ENCODE measurements around the gene TRIM72.

Gene TRIM72

DNA sequence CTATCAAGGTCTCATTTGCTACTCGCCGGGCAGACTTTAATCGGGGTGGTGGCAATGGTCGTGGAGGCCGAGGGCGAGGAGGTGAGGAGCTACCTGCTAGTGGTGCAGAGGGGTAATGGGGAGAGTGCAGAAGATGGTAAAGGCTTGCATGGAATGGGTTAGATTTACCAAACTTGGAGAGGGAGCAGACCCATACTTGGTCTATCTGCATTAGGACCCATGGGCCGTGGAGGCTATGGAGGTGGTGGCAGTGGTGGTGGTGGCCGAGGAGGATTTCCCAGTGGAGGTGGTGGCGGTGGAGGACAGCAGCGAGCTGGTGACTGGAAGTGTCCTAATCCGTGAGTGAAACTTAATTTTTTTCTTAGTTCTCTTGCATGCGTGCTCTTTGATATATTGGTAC is 23.9 kb upstream of the TRIM72 start:
- H3K36me3 ChIP-seq (ENCODE audit: insufficient read depth), result peaks cover 62% of the 10 kb centered on the region
- H2AFZ ChIP-seq (ENCODE audit: low read depth), result no peak overlapping the region
- peaks cover 54% of the 10 kb centered on the region; the same call in 1 of the 2 replicates for H3K79me2 ChIP-seq (ENCODE audit: insufficient read depth, low read depth)
- peaks cover 18% of the 10 kb centered on the region; the same call in 1 of the 2 replicates for H4K20me1 ChIP-seq (ENCODE audit: insufficient read depth)
- no peaks in the 10 kb centered on the region for H3K27me3 ChIP-seq (ENCODE audit: insufficient read depth, low read depth)
- H3K4me3 ChIP-seq (IDR thresholded peaks at IDR 0.05; ENCODE audit: insufficient read depth, low read depth, low read length), result no peak overlapping the region
- no peak overlapping the region for H3K4me2 ChIP-seq
- peaks cover 30% of the 10 kb centered on the region for H3K4me1 ChIP-seq (ENCODE audit: low read depth, poor library complexity, severe bottlenecking)
- no peak overlapping the region for H3K9ac ChIP-seq
- H3K27ac ChIP-seq, result no peak overlapping the region
- no peak for TF ChIP-seq CTCF (conservative IDR thresholded peaks at IDR 0.05; ENCODE audit: low read depth, low read length)

GRCh38 chr16:31190818-31191444 is 23.0 kb upstream of the TRIM72 start:
- no peak overlapping the region for H3K27ac ChIP-seq
- no peak overlapping the region for H3K4me3 ChIP-seq (IDR thresholded peaks at IDR 0.05; ENCODE audit: insufficient read depth, low read depth, low read length)
- no peak overlapping the region for H3K9ac ChIP-seq
- H4K20me1 ChIP-seq (ENCODE audit: insufficient read depth), result peaks cover 13% of the 10 kb centered on the region; the same call in 1 of the 2 replicates
- H3K36me3 ChIP-seq (ENCODE audit: insufficient read depth), result peaks cover 53% of the 10 kb centered on the region
- H3K4me2 ChIP-seq, result no peak overlapping the region
- TF ChIP-seq CTCF (conservative IDR thresholded peaks at IDR 0.05; ENCODE audit: low read depth, low read length), result no peak
- H3K4me1 ChIP-seq (ENCODE audit: low read depth, poor library complexity, severe bottlenecking), result peaks cover 21% of the 10 kb centered on the region
- no peak overlapping the region for H2AFZ ChIP-seq (ENCODE audit: low read depth)
- peaks cover 46% of the 10 kb centered on the region; the same call in 1 of the 2 replicates for H3K79me2 ChIP-seq (ENCODE audit: insufficient read depth, low read depth)
- no peaks in the 10 kb centered on the region for H3K27me3 ChIP-seq (ENCODE audit: insufficient read depth, low read depth)

DNA sequence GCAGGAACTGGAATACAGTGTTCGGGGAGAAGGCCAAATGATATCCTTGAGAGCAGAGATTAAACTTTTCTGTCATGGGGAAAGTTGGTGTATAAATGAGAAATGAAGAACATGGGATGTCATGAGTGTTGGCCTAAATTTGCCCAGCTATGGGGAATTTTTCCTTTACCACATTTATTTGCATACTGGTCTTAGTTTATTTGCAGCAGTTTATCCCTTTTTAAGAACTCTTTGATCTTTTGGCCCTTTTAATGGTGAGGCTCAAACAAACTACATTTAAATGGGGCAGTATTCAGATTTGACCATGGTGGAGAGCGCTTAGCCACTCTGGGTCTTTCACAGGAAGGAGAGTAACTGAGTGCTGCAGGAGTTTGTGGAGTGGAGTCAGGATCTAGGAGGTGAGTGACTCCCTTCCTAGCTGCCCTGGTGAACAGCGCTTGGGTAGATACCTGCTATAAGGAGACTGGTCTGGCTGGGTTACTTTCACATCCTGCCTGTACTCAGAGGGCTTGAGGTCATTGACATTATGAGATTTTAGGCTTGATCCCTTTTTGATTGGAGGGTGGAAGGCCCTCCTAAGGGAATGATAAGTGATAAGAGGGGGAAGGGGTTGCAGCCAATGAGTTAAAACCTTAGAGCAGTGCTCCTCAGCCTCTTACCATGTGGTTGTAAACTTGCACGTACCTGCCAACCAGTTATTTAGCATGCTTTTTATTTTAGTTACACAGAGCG is 22.1 kb upstream of the TRIM72 start:
- no peak for TF ChIP-seq CTCF (conservative IDR thresholded peaks at IDR 0.05; ENCODE audit: low read depth, low read length)
- H3K9ac ChIP-seq, result no peak overlapping the region
- no peak overlapping the region for H2AFZ ChIP-seq (ENCODE audit: low read depth)
- H3K4me2 ChIP-seq, result no peak overlapping the region
- no peak overlapping the region for H3K27ac ChIP-seq
- H3K27me3 ChIP-seq (ENCODE audit: insufficient read depth, low read depth), result no peaks in the 10 kb centered on the region
- H3K79me2 ChIP-seq (ENCODE audit: insufficient read depth, low read depth), result peaks cover 36% of the 10 kb centered on the region; the same call in 1 of the 2 replicates
- H3K36me3 ChIP-seq (ENCODE audit: insufficient read depth), result peaks cover 44% of the 10 kb centered on the region
- no peak overlapping the region for H3K4me3 ChIP-seq (IDR thresholded peaks at IDR 0.05; ENCODE audit: insufficient read depth, low read depth, low read length)
- H4K20me1 ChIP-seq (ENCODE audit: insufficient read depth), result peaks cover 10% of the 10 kb centered on the region; the same call in 1 of the 2 replicates
- H3K4me1 ChIP-seq (ENCODE audit: low read depth, poor library complexity, severe bottlenecking), result peaks cover 20% of the 10 kb centered on the region

DNA sequence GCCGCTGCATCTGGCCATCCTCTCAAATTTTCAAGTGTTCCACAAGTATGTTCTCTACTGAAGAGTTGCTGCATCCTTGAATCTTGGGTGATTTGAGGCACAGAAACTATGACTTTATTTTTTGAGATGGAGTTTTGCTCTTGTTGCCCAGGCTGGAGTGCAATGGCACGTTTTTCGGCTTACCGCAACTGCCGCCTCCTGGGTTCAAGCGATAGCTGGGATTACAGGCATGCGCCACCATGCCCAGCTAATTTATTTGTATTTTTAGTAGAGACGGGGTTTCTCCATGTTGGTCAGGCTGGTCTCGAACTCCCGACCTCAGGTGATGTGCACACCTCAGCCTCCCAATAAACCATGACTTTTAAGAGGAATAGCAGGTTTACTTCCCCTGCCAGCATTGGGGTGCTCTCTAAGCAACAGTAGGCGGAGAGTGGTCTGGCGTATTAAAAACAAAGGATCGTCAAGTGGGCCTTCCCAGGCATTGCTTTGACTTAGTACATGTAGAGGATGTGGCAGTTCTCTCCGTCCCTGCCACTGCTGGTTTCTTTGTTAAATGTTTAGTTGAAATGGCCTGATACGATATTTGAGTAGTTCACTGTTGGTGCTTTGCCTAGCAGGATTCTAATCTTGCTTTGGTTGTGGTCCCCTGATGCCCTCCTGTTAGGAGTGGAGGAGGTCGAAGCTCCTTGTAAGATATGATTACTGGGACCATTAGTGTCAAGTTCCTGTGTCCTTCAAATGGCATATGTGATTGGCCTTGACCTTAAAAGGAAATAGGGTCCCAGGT is 20.9 kb upstream of the TRIM72 start:
- TF ChIP-seq CTCF (conservative IDR thresholded peaks at IDR 0.05; ENCODE audit: low read depth, low read length), result no peak
- Histone ChIP-seq H3K9ac (no peak overlapping the region), H3K79me2 (ENCODE audit: insufficient read depth, low read depth) (peaks cover 25% of the 10 kb centered on the region; the same call in 1 of the 2 replicates), H3K4me1 (ENCODE audit: low read depth, poor library complexity, severe bottlenecking) (peaks cover 10% of the 10 kb centered on the region), H2AFZ (ENCODE audit: low read depth) (no peak overlapping the region), H3K4me3 (IDR thresholded peaks at IDR 0.05; ENCODE audit: insufficient read depth, low read depth, low read length) (no peak overlapping the region), H3K36me3 (ENCODE audit: insufficient read depth) (peaks cover 32% of the 10 kb centered on the region), H3K4me2 (no peak overlapping the region), H3K27ac (no peak overlapping the region), H4K20me1 (ENCODE audit: insufficient read depth) (no peaks in the 10 kb centered on the region; the same call in 1 of the 2 replicates), H3K27me3 (ENCODE audit: insufficient read depth, low read depth) (no peaks in the 10 kb centered on the region)

All from KMS-11 (cell line).